Choroid plexus epithelial cell (primary cell): ENCODE measurements around the gene RNU1-2.
A peak's percentile ranks its signal among the peaks of the same experiment; 100 is the strongest.
"Not testable (repeated sequence)": the region's sequence is repeated elsewhere in the genome, so short reads cannot be mapped to it uniquely, and the experiment has no call there.

Experiments
- DNase-seq: peaks from one replicate; pipeline ENCODE4 v3.0.0-alpha.2; 2010; ENCODE audit warnings: low read depth
- H3K4me3 ChIP-seq: 2 replicates; pipeline ENCODE4 v1.5.1; 2011; ENCODE audit warnings: low read depth, mild to moderate bottlenecking, control low read depth, low read length, moderate library complexity
- CTCF ChIP-seq: conservative IDR thresholded peaks from 2 replicates; pipeline ENCODE4 v1.5.1; 2011; ENCODE audit warnings: low read depth, mild to moderate bottlenecking, control low read depth, inconsistent platforms, low read length, moderate library complexity

Gene RNU1-2

GRCh38 chr1:16915627-16915973 lies 19.8 kb downstream of the RNU1-2 start:
- DNase-seq, result peak; percentile 72
- TF ChIP-seq CTCF, result peak; percentile 63
- H3K4me3 ChIP-seq, result no peak overlapping the region

- DNase-seq, H3K4me3 ChIP-seq: not testable (repeated sequence)
Measured at GRCh38 chr1:16916036-16916880, 20.5 kb downstream of the RNU1-2 start.

GRCh38 chr1:16918371-16918770 lies 22.6 kb downstream of the RNU1-2 start:
- no peak for DNase-seq
- H3K4me3 ChIP-seq, result no peak overlapping the region
- TF ChIP-seq CTCF, result no peak

GRCh38 chr1:16918936-16919665 lies 23.3 kb downstream of the RNU1-2 start:
- not testable (repeated sequence) for H3K4me3 ChIP-seq, DNase-seq

GRCh38 chr1:16920951-16921350 lies 25.2 kb downstream of the RNU1-2 start:
- H3K4me3 ChIP-seq, result no peak overlapping the region
- no peak for TF ChIP-seq CTCF
- DNase-seq, result no peak

GRCh38 chr1:16921391-16922185 lies 25.8 kb downstream of the RNU1-2 start, which contains the start of gene CROCC:
CROCC (plus strand) TSS chr1:16921931; CDS start chr1:16922019, 88 bp downstream.
- no peak within 1 kb of the TSS for H3K4me3 ChIP-seq
- no peak for TF ChIP-seq CTCF
- peak; percentile 58 for DNase-seq

- no peak for TF ChIP-seq CTCF
- DNase-seq, result no peak
- H3K4me3 ChIP-seq, result no peak overlapping the region
Measured at GRCh38 chr1:16922466-16922865, 26.7 kb downstream of the RNU1-2 start.
